ENCODE data around the gene PLPP3.

Gene PLPP3

GRCh38 chr1:56563568-56563967 lies 15.8 kb downstream of the PLPP3 start:
- no peaks in the 10 kb centered on the region for H3K27me3 ChIP-seq
- no peaks in the 10 kb centered on the region for H3K9me3 ChIP-seq
- DNase-seq: no peak
- H3K4me3 ChIP-seq (ENCODE audit: low read depth, low read length): no peak overlapping the region
- no peaks in the 10 kb centered on the region for H3K4me1 ChIP-seq
- no peak for TF ChIP-seq CTCF (IDR thresholded peaks at IDR 0.05; ENCODE audit: low read depth, low read length)
- H3K36me3 ChIP-seq: no peaks in the 10 kb centered on the region

GRCh38 chr1:56562891-56563452 lies 16.4 kb downstream of the PLPP3 start:
- H3K4me1 ChIP-seq: no peaks in the 10 kb centered on the region
- TF ChIP-seq CTCF (IDR thresholded peaks at IDR 0.05; ENCODE audit: low read depth, low read length): no peak
- no peak for DNase-seq
- no peak overlapping the region for H3K4me3 ChIP-seq (ENCODE audit: low read depth, low read length)
- no peaks in the 10 kb centered on the region for H3K9me3 ChIP-seq
- no peaks in the 10 kb centered on the region for H3K27me3 ChIP-seq
- no peaks in the 10 kb centered on the region for H3K36me3 ChIP-seq

- Histone ChIP-seq H3K36me3 (no peaks in the 10 kb centered on the region), H3K4me1 (no peaks in the 10 kb centered on the region), H3K4me3 (ENCODE audit: low read depth, low read length) (no peak overlapping the region), H3K9me3 (no peaks in the 10 kb centered on the region), H3K27me3 (no peaks in the 10 kb centered on the region)
- DNase-seq: no peak
- TF ChIP-seq CTCF (IDR thresholded peaks at IDR 0.05; ENCODE audit: low read depth, low read length): no peak
These were observed 17.9 kb downstream of the PLPP3 start for GRCh38 chr1:56561227-56562019.

- no peak for DNase-seq
These were observed 21.6 kb downstream of the PLPP3 start for GRCh38 chr1:56557746-56558145.

GRCh38 chr1:56555448-56555847 lies 23.9 kb downstream of the PLPP3 start:
- H3K9me3 ChIP-seq: no peaks in the 10 kb centered on the region
- no peak for TF ChIP-seq CTCF (IDR thresholded peaks at IDR 0.05; ENCODE audit: low read depth, low read length)
- H3K36me3 ChIP-seq: no peaks in the 10 kb centered on the region
- DNase-seq: no peak
- H3K4me3 ChIP-seq (ENCODE audit: low read depth, low read length): no peak overlapping the region
- H3K4me1 ChIP-seq: no peaks in the 10 kb centered on the region
- no peaks in the 10 kb centered on the region for H3K27me3 ChIP-seq

More at GRCh38 chr1:56557746-56558145, 21.6 kb downstream of the PLPP3 start:
- Histone ChIP-seq H3K4me1 (no peaks in the 10 kb centered on the region), H3K36me3 (no peaks in the 10 kb centered on the region), H3K27me3 (no peaks in the 10 kb centered on the region), H3K4me3 (ENCODE audit: low read depth, low read length) (no peak overlapping the region), H3K9me3 (no peaks in the 10 kb centered on the region)
- no peak for TF ChIP-seq CTCF (IDR thresholded peaks at IDR 0.05; ENCODE audit: low read depth, low read length)

- no peak for TF ChIP-seq CTCF (IDR thresholded peaks at IDR 0.05; ENCODE audit: low read depth, low read length)
These were observed 26.3 kb downstream of the PLPP3 start for GRCh38 chr1:56553046-56553445.

More at GRCh38 chr1:56553046-56553445, 26.3 kb downstream of the PLPP3 start:
- no peaks in the 10 kb centered on the region for H3K27me3 ChIP-seq
- H3K4me3 ChIP-seq (ENCODE audit: low read depth, low read length): no peak overlapping the region
- H3K9me3 ChIP-seq: no peaks in the 10 kb centered on the region
- H3K4me1 ChIP-seq: no peaks in the 10 kb centered on the region
- no peak for DNase-seq
- H3K36me3 ChIP-seq: no peaks in the 10 kb centered on the region
